HEK293 (cell line): Measurements from ENCODE around the gene GALT.

Experiments used
- BCL11B ChIP-seq: fragments of 450-650 bp; formaldehyde crosslinking; IDR thresholded peaks from 2 replicates; pipeline ENCODE4 v1.5.1; 2016; ENCODE audit warnings: low read depth, missing biosample characterization, missing genetic modification characterization
- GLI2 ChIP-seq: fragments of 450-650 bp; formaldehyde crosslinking; IDR thresholded peaks from 2 replicates; pipeline ENCODE4; 2017; ENCODE audit warnings: missing biosample characterization, missing genetic modification characterization, low read depth, borderline replicate concordance
- GLIS2 ChIP-seq: fragments of 450-650 bp; formaldehyde crosslinking; IDR thresholded peaks from 2 replicates; pipeline ENCODE4 v1.5.1; 2016; ENCODE audit warnings: missing biosample characterization, missing genetic modification characterization
- HOXD13 ChIP-seq: sonication (generic); formaldehyde crosslinking; IDR thresholded peaks from 2 replicates; pipeline ENCODE4 v1.8.0; 2022; ENCODE audit warnings: missing genetic modification reagents, borderline replicate concordance
- MYNN ChIP-seq: fragments of 450-650 bp; formaldehyde crosslinking; IDR thresholded peaks from 2 replicates; pipeline ENCODE4 v1.5.1; 2016; ENCODE audit warnings: missing biosample characterization, missing genetic modification characterization, borderline replicate concordance
- REPIN1 ChIP-seq: fragments of 450-650 bp; formaldehyde crosslinking; IDR thresholded peaks from 2 replicates; pipeline ENCODE4 v1.5.1; 2017; ENCODE audit warnings: missing biosample characterization, missing genetic modification characterization, low read depth
- SCRT2 ChIP-seq: fragments of 450-650 bp; formaldehyde crosslinking; IDR thresholded peaks from 2 replicates; pipeline ENCODE4 v1.5.1; 2016; ENCODE audit warnings: missing biosample characterization, missing genetic modification characterization
- ZBTB21 ChIP-seq: fragments of 450-650 bp; formaldehyde crosslinking; IDR thresholded peaks from 2 replicates; pipeline ENCODE4 v1.5.1; 2017; ENCODE audit warnings: missing biosample characterization, missing genetic modification characterization
- ZBTB48 ChIP-seq: fragments of 450-650 bp; formaldehyde crosslinking; IDR thresholded peaks from 2 replicates; pipeline ENCODE4 v1.5.1; 2016; ENCODE audit warnings: missing biosample characterization, missing genetic modification characterization
- ZBTB7A ChIP-seq: fragments of 450-650 bp; formaldehyde crosslinking; IDR thresholded peaks from 2 replicates; pipeline ENCODE4 v1.5.1; 2016; ENCODE audit warnings: low read depth, missing biosample characterization, missing genetic modification characterization
- ZFP37 ChIP-seq: fragments of 450-650 bp; formaldehyde crosslinking; IDR thresholded peaks from 2 replicates; pipeline ENCODE4 v1.5.1; 2016; ENCODE audit warnings: missing biosample characterization, missing genetic modification characterization
- ZFP69B ChIP-seq: fragments of 450-650 bp; formaldehyde crosslinking; IDR thresholded peaks from 2 replicates; pipeline ENCODE4 v1.5.1; 2016; ENCODE audit warnings: missing biosample characterization, missing genetic modification characterization
- ZNF121 ChIP-seq: fragments of 450-650 bp; formaldehyde crosslinking; IDR thresholded peaks from 2 replicates; pipeline ENCODE4 v1.5.1; 2016; ENCODE audit warnings: missing biosample characterization, missing genetic modification characterization
- ZNF132 ChIP-seq: fragments of 450-650 bp; formaldehyde crosslinking; IDR thresholded peaks from 2 replicates; pipeline ENCODE4 v1.5.1; 2017; ENCODE audit warnings: missing biosample characterization, missing genetic modification characterization, borderline replicate concordance
- ZNF133 ChIP-seq: fragments of 450-650 bp; formaldehyde crosslinking; IDR thresholded peaks from 2 replicates; pipeline ENCODE4 v1.5.1; 2016; ENCODE audit warnings: missing biosample characterization, missing genetic modification characterization
- ZNF214 ChIP-seq: fragments of 450-650 bp; formaldehyde crosslinking; IDR thresholded peaks from 2 replicates; pipeline ENCODE4 v1.5.1; 2017; ENCODE audit warnings: missing biosample characterization, mild to moderate bottlenecking, missing genetic modification characterization, borderline replicate concordance
- ZNF24 ChIP-seq: fragments of 450-650 bp; formaldehyde crosslinking; IDR thresholded peaks from 2 replicates; pipeline ENCODE4 v1.5.1; 2016; ENCODE audit warnings: missing biosample characterization, missing genetic modification characterization
- ZNF248 ChIP-seq: fragments of 450-650 bp; formaldehyde crosslinking; IDR thresholded peaks from 2 replicates; pipeline ENCODE4 v1.5.1; 2017; ENCODE audit warnings: missing biosample characterization, missing genetic modification characterization
- ZNF266 ChIP-seq: fragments of 450-650 bp; formaldehyde crosslinking; IDR thresholded peaks from 2 replicates; pipeline ENCODE4 v1.5.1; 2016; ENCODE audit warnings: missing biosample characterization, missing genetic modification characterization, low read depth
- ZNF302 ChIP-seq: fragments of 450-650 bp; formaldehyde crosslinking; IDR thresholded peaks from 2 replicates; pipeline ENCODE4 v1.5.1; 2016; ENCODE audit warnings: missing biosample characterization, missing genetic modification characterization, low read depth
- ZNF341 ChIP-seq: fragments of 450-650 bp; formaldehyde crosslinking; IDR thresholded peaks from 2 replicates; pipeline ENCODE4; 2016; ENCODE audit warnings: low read depth, missing biosample characterization, missing genetic modification characterization
- ZNF354C ChIP-seq: fragments of 450-650 bp; formaldehyde crosslinking; IDR thresholded peaks from 2 replicates; pipeline ENCODE4 v1.5.1; 2016; ENCODE audit warnings: missing biosample characterization, missing genetic modification characterization, low read depth, borderline replicate concordance
- ZNF391 ChIP-seq: fragments of 450-650 bp; formaldehyde crosslinking; IDR thresholded peaks from 2 replicates; pipeline ENCODE4 v1.5.1; 2016; ENCODE audit warnings: low read depth, missing biosample characterization, missing genetic modification characterization, borderline replicate concordance
- ZNF426 ChIP-seq: fragments of 450-650 bp; formaldehyde crosslinking; IDR thresholded peaks from 2 replicates; pipeline ENCODE4 v1.5.1; 2017; ENCODE audit warnings: missing biosample characterization, missing genetic modification characterization, mild to moderate bottlenecking, inconsistent platforms, moderate library complexity
- ZNF433 ChIP-seq: fragments of 450-650 bp; formaldehyde crosslinking; IDR thresholded peaks from 2 replicates; pipeline ENCODE4 v1.5.1; 2016; ENCODE audit warnings: missing biosample characterization, missing genetic modification characterization, low read depth
- ZNF473 ChIP-seq: fragments of 450-650 bp; formaldehyde crosslinking; IDR thresholded peaks from 2 replicates; pipeline ENCODE4 v1.5.1; 2017; ENCODE audit warnings: missing biosample characterization, missing genetic modification characterization
- ZNF501 ChIP-seq: fragments of 450-650 bp; formaldehyde crosslinking; IDR thresholded peaks from 2 replicates; pipeline ENCODE4 v1.5.1; 2016; ENCODE audit warnings: missing biosample characterization, missing genetic modification characterization
- ZNF544 ChIP-seq: fragments of 450-650 bp; formaldehyde crosslinking; IDR thresholded peaks from 2 replicates; pipeline ENCODE4 v1.5.0; 2017; ENCODE audit warnings: missing biosample characterization, missing genetic modification characterization
- ZSCAN30 ChIP-seq: fragments of 450-650 bp; IDR thresholded peaks from 2 replicates; pipeline ENCODE4 v1.5.1; 2018; ENCODE audit warnings: missing biosample characterization, mild to moderate bottlenecking, missing genetic modification characterization, moderate library complexity
- TF ChIP-seq, protein P1 (sequence below): fragments of 450-650 bp; formaldehyde crosslinking; IDR thresholded peaks from 2 replicates; pipeline ENCODE4 v1.5.1; 2016; ENCODE audit warnings: missing biosample characterization, missing genetic modification characterization
- TF ChIP-seq, protein P2 (sequence below): fragments of 450-650 bp; formaldehyde crosslinking; IDR thresholded peaks from 2 replicates; pipeline ENCODE4 v1.5.1; 2017; ENCODE audit warnings: missing biosample characterization, mild to moderate bottlenecking, missing genetic modification characterization, moderate library complexity
- TF ChIP-seq, protein P3 (sequence below): IDR thresholded peaks from 2 replicates; pipeline ENCODE4 v1.6.1; 2011; ENCODE audit warnings: mild to moderate bottlenecking, low read depth, low read length, borderline replicate concordance
- TF ChIP-seq, protein P4 (sequence below): fragments of 450-650 bp; formaldehyde crosslinking; IDR thresholded peaks from 2 replicates; pipeline ENCODE4 v1.5.1; 2016; ENCODE audit warnings: missing biosample characterization, missing genetic modification characterization

The GALT gene

DNA sequence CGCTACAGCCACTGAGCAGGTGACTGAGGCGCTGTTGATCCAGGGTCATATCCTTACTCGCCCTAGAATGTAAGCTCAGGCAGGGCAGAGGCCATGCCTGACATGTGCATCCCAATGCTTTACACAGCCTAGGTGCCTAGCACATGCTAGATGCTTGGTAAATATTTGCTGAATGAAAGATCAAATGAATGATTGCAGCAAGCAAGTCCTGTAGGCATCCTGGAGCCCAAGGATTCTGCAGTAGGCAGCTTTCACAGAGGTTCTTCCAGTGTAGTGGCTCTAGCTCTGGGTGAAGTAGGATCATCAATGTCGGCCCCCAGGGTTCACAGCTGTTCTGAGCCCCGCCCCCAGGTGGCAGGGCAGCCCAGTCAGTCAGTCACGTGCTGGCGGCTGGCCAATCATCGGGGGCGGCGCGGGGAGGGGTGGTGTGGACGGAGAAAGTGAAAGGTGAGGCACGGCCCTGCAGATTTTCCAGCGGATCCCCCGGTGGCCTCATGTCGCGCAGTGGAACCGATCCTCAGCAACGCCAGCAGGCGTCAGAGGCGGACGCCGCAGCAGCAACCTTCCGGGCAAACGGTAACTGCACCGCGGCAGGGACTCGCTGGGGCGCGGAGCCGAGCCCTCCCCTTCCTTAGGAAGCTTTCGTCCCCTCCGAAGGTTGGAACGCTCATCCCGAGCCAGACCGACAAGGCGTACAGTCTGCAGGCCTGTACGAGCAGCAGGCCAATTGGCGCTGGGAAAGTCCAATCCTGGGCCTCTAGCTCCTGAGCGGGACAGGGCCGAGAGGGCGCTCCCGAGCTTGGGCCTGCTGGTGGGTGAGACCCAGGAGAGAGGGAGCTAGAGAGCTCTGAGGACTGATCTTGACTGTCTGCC, at the start of gene GALT (continued):
- 0 out of 2 replicates have a peak, but pooled peaks have one; percentile 60 for TF ChIP-seq ZNF391
- TF ChIP-seq, protein P1, sequence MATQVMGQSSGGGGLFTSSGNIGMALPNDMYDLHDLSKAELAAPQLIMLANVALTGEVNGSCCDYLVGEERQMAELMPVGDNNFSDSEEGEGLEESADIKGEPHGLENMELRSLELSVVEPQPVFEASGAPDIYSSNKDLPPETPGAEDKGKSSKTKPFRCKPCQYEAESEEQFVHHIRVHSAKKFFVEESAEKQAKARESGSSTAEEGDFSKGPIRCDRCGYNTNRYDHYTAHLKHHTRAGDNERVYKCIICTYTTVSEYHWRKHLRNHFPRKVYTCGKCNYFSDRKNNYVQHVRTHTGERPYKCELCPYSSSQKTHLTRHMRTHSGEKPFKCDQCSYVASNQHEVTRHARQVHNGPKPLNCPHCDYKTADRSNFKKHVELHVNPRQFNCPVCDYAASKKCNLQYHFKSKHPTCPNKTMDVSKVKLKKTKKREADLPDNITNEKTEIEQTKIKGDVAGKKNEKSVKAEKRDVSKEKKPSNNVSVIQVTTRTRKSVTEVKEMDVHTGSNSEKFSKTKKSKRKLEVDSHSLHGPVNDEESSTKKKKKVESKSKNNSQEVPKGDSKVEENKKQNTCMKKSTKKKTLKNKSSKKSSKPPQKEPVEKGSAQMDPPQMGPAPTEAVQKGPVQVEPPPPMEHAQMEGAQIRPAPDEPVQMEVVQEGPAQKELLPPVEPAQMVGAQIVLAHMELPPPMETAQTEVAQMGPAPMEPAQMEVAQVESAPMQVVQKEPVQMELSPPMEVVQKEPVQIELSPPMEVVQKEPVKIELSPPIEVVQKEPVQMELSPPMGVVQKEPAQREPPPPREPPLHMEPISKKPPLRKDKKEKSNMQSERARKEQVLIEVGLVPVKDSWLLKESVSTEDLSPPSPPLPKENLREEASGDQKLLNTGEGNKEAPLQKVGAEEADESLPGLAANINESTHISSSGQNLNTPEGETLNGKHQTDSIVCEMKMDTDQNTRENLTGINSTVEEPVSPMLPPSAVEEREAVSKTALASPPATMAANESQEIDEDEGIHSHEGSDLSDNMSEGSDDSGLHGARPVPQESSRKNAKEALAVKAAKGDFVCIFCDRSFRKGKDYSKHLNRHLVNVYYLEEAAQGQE (tag by site-specific recombination): no peak
- no peak for TF ChIP-seq MYNN (tag by site-specific recombination)
- no peak; the same call in 1 of the 2 replicates for TF ChIP-seq HOXD13 (CRISPR knock-in tag)
- TF ChIP-seq ZBTB21 (tag by site-specific recombination): no peak
- no peak for TF ChIP-seq ZNF214 (tag by site-specific recombination)
- TF ChIP-seq BCL11B (tag by site-specific recombination): peak; percentile 83; the same call in 1 of the 2 replicates
- TF ChIP-seq ZNF302 (tag by site-specific recombination): no peak
- TF ChIP-seq ZNF121 (tag by site-specific recombination): no peak
- TF ChIP-seq ZNF426 (tag by site-specific recombination): no peak
- TF ChIP-seq ZFP69B (tag by site-specific recombination): 0 out of 2 replicates have a peak, but pooled peaks have one; percentile 47
- TF ChIP-seq ZNF133 (tag by site-specific recombination): no peak
- no peak for TF ChIP-seq ZNF354C (tag by site-specific recombination)
- peak; percentile 89 for TF ChIP-seq ZNF341 (tag by site-specific recombination)
- TF ChIP-seq ZNF24 (tag by site-specific recombination): no peak
- no peak for TF ChIP-seq GLI2 (tag by site-specific recombination)
- TF ChIP-seq GLIS2 (tag by site-specific recombination): peak; percentile 74
- TF ChIP-seq ZNF501 (tag by site-specific recombination): no peak
- TF ChIP-seq ZFP37 (tag by site-specific recombination): 0 out of 2 replicates have a peak, but pooled peaks have one; percentile 47
- 0 out of 2 replicates have a peak, but pooled peaks have one; percentile 72 for TF ChIP-seq REPIN1 (tag by site-specific recombination)
- TF ChIP-seq, protein P2, sequence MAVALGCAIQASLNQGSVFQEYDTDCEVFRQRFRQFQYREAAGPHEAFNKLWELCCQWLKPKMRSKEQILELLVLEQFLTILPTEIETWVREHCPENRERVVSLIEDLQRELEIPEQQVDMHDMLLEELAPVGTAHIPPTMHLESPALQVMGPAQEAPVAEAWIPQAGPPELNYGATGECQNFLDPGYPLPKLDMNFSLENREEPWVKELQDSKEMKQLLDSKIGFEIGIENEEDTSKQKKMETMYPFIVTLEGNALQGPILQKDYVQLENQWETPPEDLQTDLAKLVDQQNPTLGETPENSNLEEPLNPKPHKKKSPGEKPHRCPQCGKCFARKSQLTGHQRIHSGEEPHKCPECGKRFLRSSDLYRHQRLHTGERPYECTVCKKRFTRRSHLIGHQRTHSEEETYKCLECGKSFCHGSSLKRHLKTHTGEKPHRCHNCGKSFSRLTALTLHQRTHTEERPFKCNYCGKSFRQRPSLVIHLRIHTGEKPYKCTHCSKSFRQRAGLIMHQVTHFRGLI (tag by site-specific recombination): no peak
- no peak for TF ChIP-seq ZNF473
- no peak for TF ChIP-seq ZNF433 (tag by site-specific recombination)
- no peak for TF ChIP-seq ZNF132 (tag by site-specific recombination)
- TF ChIP-seq ZBTB48 (tag by site-specific recombination): peak; percentile 47; the same call in 1 of the 2 replicates
- TF ChIP-seq, protein P3, sequence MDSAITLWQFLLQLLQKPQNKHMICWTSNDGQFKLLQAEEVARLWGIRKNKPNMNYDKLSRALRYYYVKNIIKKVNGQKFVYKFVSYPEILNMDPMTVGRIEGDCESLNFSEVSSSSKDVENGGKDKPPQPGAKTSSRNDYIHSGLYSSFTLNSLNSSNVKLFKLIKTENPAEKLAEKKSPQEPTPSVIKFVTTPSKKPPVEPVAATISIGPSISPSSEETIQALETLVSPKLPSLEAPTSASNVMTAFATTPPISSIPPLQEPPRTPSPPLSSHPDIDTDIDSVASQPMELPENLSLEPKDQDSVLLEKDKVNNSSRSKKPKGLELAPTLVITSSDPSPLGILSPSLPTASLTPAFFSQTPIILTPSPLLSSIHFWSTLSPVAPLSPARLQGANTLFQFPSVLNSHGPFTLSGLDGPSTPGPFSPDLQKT: no peak
- no peak for TF ChIP-seq SCRT2 (tag by site-specific recombination)
- TF ChIP-seq ZNF544 (tag by site-specific recombination): no peak
- TF ChIP-seq, protein P4, sequence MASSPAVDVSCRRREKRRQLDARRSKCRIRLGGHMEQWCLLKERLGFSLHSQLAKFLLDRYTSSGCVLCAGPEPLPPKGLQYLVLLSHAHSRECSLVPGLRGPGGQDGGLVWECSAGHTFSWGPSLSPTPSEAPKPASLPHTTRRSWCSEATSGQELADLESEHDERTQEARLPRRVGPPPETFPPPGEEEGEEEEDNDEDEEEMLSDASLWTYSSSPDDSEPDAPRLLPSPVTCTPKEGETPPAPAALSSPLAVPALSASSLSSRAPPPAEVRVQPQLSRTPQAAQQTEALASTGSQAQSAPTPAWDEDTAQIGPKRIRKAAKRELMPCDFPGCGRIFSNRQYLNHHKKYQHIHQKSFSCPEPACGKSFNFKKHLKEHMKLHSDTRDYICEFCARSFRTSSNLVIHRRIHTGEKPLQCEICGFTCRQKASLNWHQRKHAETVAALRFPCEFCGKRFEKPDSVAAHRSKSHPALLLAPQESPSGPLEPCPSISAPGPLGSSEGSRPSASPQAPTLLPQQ: peak; percentile 32; the same call in 1 of the 2 replicates
- TF ChIP-seq ZNF248 (tag by site-specific recombination): no peak
- TF ChIP-seq ZNF266 (tag by site-specific recombination): no peak
- no peak for TF ChIP-seq ZBTB7A (tag by site-specific recombination)
- no peak for TF ChIP-seq ZSCAN30 (tag by site-specific recombination)
